Astrocyte (in vitro differentiated cells and primary cell): ENCODE data around the gene CCDC88B.

Source experiments
- CTCF ChIP-seq: IDR thresholded peaks from 2 replicates; pipeline ENCODE4 v1.5.1; 2011; ENCODE audit warnings: low read depth, mild to moderate bottlenecking, inconsistent platforms, low read length, moderate library complexity; ENCODE audit not compliant: insufficient read depth
- EZH2 ChIP-seq: IDR thresholded peaks from 2 replicates; pipeline ENCODE4 v1.6.1; 2012; ENCODE audit warnings: mild to moderate bottlenecking, low read length, inconsistent platforms; ENCODE audit not compliant: insufficient read depth

GRCh38 chr11:64362339-64362738 lies 22.3 kb downstream of the CCDC88B start:
- TF ChIP-seq CTCF (no peak), EZH2 (no peak)
